Spleen (tissue), 7 donors: Measurements from ENCODE around the gene PDE8B.

ENCODE experiments used
- CTCF ChIP-seq, 11 experiments: fragments of 200-600 bp in 7 of 11; fragments of 450-650 bp in 4 of 11; sonication (generic) in 4 of 11; IDR thresholded peaks in 8 of 11; conservative IDR thresholded peaks in 3 of 11; 1 replicate in 7 of 11; 2 replicates in 4 of 11; pipeline versions ENCODE4 v1.4.0 to v1.8.0; 2016 to 2021; ENCODE audit warnings: antibody characterized with exemption in 11 of 11, inconsistent platforms in 4 of 11, mild to moderate bottlenecking in 1 of 11
- POLR2A ChIP-seq, 3 donors: fragments of 450-650 bp; IDR thresholded peaks; one replicate each; pipeline ENCODE4 v1.5.1; 2017; ENCODE audit warnings: antibody characterized with exemption in 3 of 3, mild to moderate bottlenecking in 1 of 3
- POLR2AphosphoS5 ChIP-seq, 3 donors: sonication (generic); formaldehyde crosslinking; IDR thresholded peaks; one replicate each; pipeline ENCODE4 v1.5.1; 2017; ENCODE audit warnings: antibody characterized with exemption in 3 of 3
- donor health status: DM: no; HTN: no; CAD: no; lungs with moderate emphysema.
- donor health status: DM: no; HTN: no; CAD: no.
- donor health status: DM: no; HTN: no; CAD: no.

- no peak for TF ChIP-seq POLR2A (IDR thresholded peaks at IDR 0.05)
- TF ChIP-seq POLR2AphosphoS5 (IDR thresholded peaks at IDR 0.05): no peak
- no peak for TF ChIP-seq CTCF (IDR thresholded peaks at IDR 0.05 in 8 of 11, conservative IDR thresholded peaks at IDR 0.05 in 3 of 11)
These were observed 94.9 kb downstream of the PDE8B start for GRCh38 chr5:77305222-77305846.
